ENCODE results near the gene CFAP251.

CFAP251 gene

GRCh38 chr12:122006186-122006926 is 88.0 kb downstream of the CFAP251 start:
- DNase-seq = no peak

GRCh38 chr12:122009741-122010140 is 91.3 kb downstream of the CFAP251 start:
- no peak for DNase-seq

GRCh38 chr12:122012184-122012583 is 93.8 kb downstream of the CFAP251 start:
- no peak for DNase-seq

GRCh38 chr12:122013136-122013535 is 94.7 kb downstream of the CFAP251 start:
- DNase-seq = no peak

GRCh38 chr12:122013791-122014590 is 95.6 kb downstream of the CFAP251 start:
- no peak for DNase-seq

- no peak for DNase-seq
Measured at GRCh38 chr12:122014781-122015180, 96.4 kb downstream of the CFAP251 start.

- no peak for DNase-seq
Measured at GRCh38 chr12:122018457-122018856, 100.1 kb downstream of the CFAP251 start.

GRCh38 chr12:122018937-122019336 is 100.5 kb downstream of the CFAP251 start:
- no peak for DNase-seq

- DNase-seq = no peak
Measured at GRCh38 chr12:122020795-122021192, 102.4 kb downstream of the CFAP251 start.

GRCh38 chr12:122021193-122021821 is 102.9 kb downstream of the CFAP251 start:
- DNase-seq = peak; percentile 42

- peak; percentile 72 for DNase-seq
Measured at GRCh38 chr12:122021822-122022392, 103.5 kb downstream of the CFAP251 start, which contains the start of gene BCL7A. Gene BCL7A, plus strand, starts transcription at chr12:122021884. Its CDS starts 208 bp downstream, at chr12:122022092.

GRCh38 chr12:122022393-122023338 is 104.3 kb downstream of the CFAP251 start:
- peak; percentile 56 for DNase-seq

GRCh38 chr12:122023339-122024131 is 105.1 kb downstream of the CFAP251 start:
- DNase-seq = peak; percentile 42

GRCh38 chr12:122024132-122024785 is 105.9 kb downstream of the CFAP251 start:
- DNase-seq = no peak

GRCh38 chr12:122026706-122027333 is 108.4 kb downstream of the CFAP251 start:
- no peak for DNase-seq

- no peak for DNase-seq
Measured at GRCh38 chr12:122028165-122028904, 109.9 kb downstream of the CFAP251 start.

GRCh38 chr12:122028905-122029560 is 110.6 kb downstream of the CFAP251 start:
- DNase-seq = peak; percentile 41

- no peak for DNase-seq
Measured at GRCh38 chr12:122029620-122030423, 111.4 kb downstream of the CFAP251 start.

Data from stimulated activated CD4-positive, alpha-beta T cell treated with anti-CD3 and anti-CD28 coated beads, Interleukin-15, amount 100 ng/mL, for 24 hours (primary cell).